ENCODE measurements around the gene BLOC1S5. TPM values are rescaled to one million over a fixed set of nuclear protein-coding genes. Genes with fewer than 3 reads are reported as not detected.
A peak's percentile ranks its signal among the peaks of the same experiment; 100 is the strongest.

The BLOC1S5 gene
- total RNA-seq, 1 experiment from 2014 or later, result 26.4 TPM

DNA sequence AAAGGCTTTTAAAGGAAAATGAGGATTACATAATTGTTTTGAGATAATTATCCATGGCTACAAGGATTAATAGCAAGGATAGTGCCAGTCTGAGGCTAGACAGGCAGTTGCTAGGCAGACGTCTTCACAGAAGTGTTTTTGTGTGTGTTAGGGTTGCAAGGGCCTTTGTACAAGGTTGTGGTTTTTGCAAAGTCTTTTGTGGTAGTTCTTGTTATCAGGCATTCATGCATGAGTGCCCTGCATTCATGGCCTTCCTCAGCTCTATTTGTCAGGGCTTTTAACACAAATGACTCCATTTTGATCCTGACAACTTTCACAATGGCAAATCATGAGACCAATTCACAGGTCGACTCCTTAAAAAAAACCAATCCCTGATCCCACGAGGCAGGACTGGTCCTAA lies 85.5 kb downstream of the BLOC1S5 start:
- peak; percentile 93 for DNase-seq (ENCODE audit: low read depth, low spot score)

DNA sequence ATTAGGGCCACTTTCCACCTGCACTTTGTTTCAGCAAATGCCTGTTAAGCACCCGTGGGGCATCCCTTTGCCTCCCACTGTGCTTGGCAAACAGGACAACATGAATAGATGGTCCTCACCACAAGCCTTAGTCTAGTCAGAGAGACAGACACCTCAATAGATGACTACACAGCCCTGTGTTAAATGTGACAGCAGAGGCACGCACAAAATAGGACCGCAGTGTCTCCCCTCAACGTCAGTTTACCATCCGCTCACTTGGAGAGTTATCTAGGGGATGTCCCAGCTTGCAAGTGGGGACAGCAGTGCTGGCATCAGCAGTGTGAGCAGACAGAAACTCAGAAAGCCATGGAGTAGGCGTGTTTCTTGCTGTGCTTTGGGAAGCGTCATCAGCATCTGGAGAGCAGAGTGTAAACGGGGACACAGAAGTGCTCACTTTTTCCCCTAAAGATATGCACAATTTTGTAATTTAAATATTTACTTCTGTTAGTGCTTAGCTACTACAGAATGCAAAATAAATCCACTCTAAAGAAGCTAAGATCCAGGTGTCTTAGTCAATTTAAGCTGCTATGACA lies 87.6 kb downstream of the BLOC1S5 start:
- DNase-seq (ENCODE audit: low read depth, low spot score), result no peak
- in situ Hi-C loops (cut with HindIII; ENCODE audit: low pct_unique_long_range_greater_than_20kb, low sequenced_read_pairs), result loop anchor here (10.0 kb wide), 1 partner anchor 252 kb away; the partner anchor contains the start of gene BMP6

More for the DNA sequence above, 85.5 kb downstream of the BLOC1S5 start:
- in situ Hi-C loops (cut with HindIII; ENCODE audit: low pct_unique_long_range_greater_than_20kb, low sequenced_read_pairs), result loop anchor here (10.0 kb wide), 1 partner anchor 254 kb away; the partner anchor contains the start of gene BMP6

DNA sequence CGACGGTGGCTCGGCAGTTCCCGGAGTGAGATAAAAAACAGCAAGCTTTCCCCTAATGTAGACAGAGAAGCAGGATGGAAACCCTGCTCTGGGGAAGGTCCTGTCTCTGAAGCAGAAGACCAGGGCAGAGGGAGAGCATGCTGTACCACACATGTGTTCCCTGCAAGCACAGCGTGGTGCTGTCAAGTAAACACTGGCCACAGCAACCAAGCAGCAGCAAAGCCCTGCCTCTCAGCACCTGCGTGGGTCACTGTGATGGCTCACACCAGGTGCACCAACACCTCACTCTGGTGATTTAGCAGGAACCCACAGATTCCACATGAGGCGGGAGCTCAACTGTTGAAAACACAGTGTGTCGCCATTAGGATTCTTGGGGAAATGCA lies 88.4 kb downstream of the BLOC1S5 start:
- in situ Hi-C loops (cut with HindIII; ENCODE audit: low pct_unique_long_range_greater_than_20kb, low sequenced_read_pairs), result loop anchor here (10.0 kb wide), 1 partner anchor 251 kb away; the partner anchor contains the start of gene BMP6

DNA sequence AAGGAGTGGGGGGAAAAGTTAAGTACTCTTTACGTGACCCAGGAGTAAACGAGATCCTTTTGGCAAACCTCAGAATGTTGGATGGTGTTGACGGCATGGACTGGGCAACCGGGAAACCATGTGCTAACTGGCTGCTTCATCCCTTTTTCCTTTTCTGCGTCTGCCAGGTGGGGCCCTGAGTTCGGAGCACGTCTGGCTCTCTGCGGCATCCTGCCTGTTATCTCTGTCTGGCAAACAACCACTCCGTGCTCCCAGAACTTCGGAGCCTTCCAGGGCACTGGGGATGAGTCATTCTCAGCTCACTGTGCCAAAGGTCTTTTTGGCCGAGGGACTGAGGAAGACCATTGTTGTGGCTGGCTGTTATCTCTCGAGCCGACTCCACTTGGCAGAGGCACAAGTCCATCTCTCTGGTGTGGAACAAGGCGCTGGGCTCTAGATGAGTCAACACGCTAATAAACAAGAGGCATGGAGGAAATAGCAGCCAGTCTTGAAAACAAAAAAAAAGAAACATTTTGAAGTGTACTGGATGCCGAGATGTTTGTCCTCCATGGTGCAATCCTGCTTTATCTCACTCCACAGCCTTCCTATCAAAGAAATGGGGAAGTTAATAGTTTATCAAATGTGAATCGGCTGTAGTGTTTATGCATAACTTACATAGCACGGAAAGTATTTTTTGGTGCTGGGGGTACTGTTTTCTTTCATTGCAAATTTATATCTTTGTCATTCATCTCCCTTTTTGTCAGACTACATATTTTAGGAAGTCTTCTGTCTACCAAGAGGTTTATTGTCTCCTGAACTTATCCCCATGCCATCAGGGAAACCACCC lies 89.0 kb downstream of the BLOC1S5 start:
- in situ Hi-C loops (cut with HindIII; ENCODE audit: low pct_unique_long_range_greater_than_20kb, low sequenced_read_pairs), result loop anchor here (10.0 kb wide), 1 partner anchor 250 kb away; the partner anchor contains the start of gene BMP6

More for the DNA sequence above, 88.4 kb downstream of the BLOC1S5 start:
- no peak for DNase-seq (ENCODE audit: low read depth, low spot score)

DNA sequence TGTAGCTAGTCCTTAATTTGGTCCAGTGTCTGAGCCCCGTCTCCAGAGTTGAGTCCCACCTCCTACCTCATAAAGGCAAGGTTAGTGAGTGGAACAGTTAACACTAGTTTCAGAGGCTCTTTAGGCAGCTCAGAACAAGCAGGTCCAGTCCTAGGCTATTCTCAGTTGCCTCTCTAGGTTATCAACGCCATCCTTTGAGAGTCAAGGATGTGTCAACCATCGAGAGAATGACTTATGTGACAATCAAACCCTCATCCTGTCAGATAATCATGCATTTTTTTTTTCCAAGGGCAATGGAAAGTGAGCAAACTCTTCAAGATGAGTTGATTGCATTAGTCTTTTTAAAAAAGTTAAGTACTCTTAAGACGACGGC lies 89.6 kb downstream of the BLOC1S5 start:
- DNase-seq (ENCODE audit: low read depth, low spot score), result no peak
- in situ Hi-C loops (cut with HindIII; ENCODE audit: low pct_unique_long_range_greater_than_20kb, low sequenced_read_pairs), result loop anchor here (10.0 kb wide), 1 partner anchor 250 kb away; the partner anchor contains the start of gene BMP6

More for the DNA sequence above, 89.0 kb downstream of the BLOC1S5 start:
- DNase-seq (ENCODE audit: low read depth, low spot score), result peak; percentile 93

DNA sequence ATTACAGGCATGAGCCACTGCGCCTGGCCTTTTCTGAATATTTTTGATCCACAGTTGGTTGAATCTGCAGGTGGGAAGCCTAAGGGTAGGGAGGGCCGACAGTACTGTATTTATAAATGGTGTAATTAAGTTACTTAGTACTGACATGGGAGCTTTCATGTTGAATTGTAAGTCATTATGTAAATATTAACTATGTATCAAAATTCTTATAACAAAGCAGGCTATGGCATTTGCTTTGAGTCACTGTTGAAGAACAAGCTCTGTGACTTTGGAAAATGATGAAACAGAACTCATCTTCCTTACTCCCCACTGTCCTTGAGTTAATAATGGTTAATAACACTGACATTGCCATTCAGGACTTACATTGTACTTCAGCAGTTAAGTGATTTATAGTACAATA lies 90.6 kb downstream of the BLOC1S5 start:
- in situ Hi-C loops (cut with HindIII; ENCODE audit: low pct_unique_long_range_greater_than_20kb, low sequenced_read_pairs), result loop anchor here (10.0 kb wide), 1 partner anchor 249 kb away; the partner anchor contains the start of gene BMP6

DNA sequence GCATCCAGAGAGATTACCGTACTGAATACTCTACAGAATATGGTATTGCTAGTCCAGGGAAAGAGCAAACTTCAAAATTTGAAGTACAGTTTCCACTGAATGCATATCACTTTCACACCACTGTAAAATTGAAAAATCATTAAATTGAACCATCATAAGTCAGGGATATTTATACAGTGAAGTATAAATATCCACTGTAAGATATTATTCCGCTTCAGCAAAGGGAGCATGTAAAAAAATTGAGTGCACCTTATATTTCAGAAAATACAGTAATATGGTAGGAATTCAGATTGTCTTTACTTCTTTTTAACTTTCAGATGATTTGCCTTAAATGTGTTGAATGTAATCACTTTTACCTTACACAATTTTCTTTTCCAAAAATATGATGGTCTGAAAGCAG lies 92.7 kb downstream of the BLOC1S5 start:
- no peak for DNase-seq (ENCODE audit: low read depth, low spot score)
- in situ Hi-C loops (cut with HindIII; ENCODE audit: low pct_unique_long_range_greater_than_20kb, low sequenced_read_pairs), result loop anchor here (10.0 kb wide), 1 partner anchor 247 kb away; the partner anchor contains the start of gene BMP6

More for the DNA sequence above, 90.6 kb downstream of the BLOC1S5 start:
- no peak for DNase-seq (ENCODE audit: low read depth, low spot score)

DNA sequence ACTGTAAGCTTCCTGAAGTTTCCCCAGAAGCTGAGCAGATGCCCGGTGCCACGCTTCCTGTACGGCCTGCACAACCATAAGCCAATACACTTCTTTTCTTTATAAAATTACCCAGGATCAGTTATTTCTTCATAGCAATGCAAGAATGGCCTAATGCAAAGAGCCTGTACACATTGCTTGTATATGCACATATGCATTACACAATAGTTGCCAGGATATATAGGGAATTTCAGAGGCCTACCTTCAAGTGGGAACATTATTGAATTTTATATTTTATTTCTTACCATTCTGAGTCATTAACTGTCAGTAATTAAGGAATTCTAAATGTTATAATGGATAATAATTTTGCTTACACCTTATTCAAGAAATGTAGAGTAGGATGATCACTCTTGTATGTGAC lies 93.6 kb downstream of the BLOC1S5 start:
- in situ Hi-C loops (cut with HindIII; ENCODE audit: low pct_unique_long_range_greater_than_20kb, low sequenced_read_pairs), result loop anchor here (10.0 kb wide), 1 partner anchor 246 kb away; the partner anchor contains the start of gene BMP6
- DNase-seq (ENCODE audit: low read depth, low spot score), result no peak

Other genes with a start within 250 kb of the BLOC1S5 start
- 639 and 709 TPM in 2 replicates for gene TXNDC5, start 153.6 kb downstream of the BLOC1S5 start, total RNA-seq (2014; rRNA removed; shearing (Covaris generic))
- 80.9 and 82.7 TPM in 2 replicates for gene EEF1E1, start 38.2 kb upstream of the BLOC1S5 start, total RNA-seq (2014; rRNA removed; shearing (Covaris generic))